ENCODE measurements around the gene TTC7B. TPM values are rescaled to one million over a fixed set of nuclear protein-coding genes. Genes with fewer than 3 reads are reported as not detected.

Gene TTC7B
- total RNA-seq, 1 donor from 2014 or later, result 55.5 TPM

- no peaks in the 10 kb centered on the region for H3K27me3 ChIP-seq (ENCODE audit: low read depth)
- TF ChIP-seq CTCF (IDR thresholded peaks at IDR 0.05; ENCODE audit: borderline replicate concordance), result no peak
- no peaks in the 10 kb centered on the region for H3K9me3 ChIP-seq (replicated peaks)
- intact Hi-C loops (cut with micrococcal nuclease), result no loop called here
- no peak overlapping the region for H3K27ac ChIP-seq (replicated peaks)
- no peak overlapping the region for H3K4me3 ChIP-seq
- H3K4me1 ChIP-seq, result peaks cover 15% of the 10 kb centered on the region
- H3K36me3 ChIP-seq, result peaks cover 13% of the 10 kb centered on the region
- no peak for DNase-seq
Observed at GRCh38 chr14:90728951-90729350, 87.3 kb downstream of the TTC7B start.

DNA sequence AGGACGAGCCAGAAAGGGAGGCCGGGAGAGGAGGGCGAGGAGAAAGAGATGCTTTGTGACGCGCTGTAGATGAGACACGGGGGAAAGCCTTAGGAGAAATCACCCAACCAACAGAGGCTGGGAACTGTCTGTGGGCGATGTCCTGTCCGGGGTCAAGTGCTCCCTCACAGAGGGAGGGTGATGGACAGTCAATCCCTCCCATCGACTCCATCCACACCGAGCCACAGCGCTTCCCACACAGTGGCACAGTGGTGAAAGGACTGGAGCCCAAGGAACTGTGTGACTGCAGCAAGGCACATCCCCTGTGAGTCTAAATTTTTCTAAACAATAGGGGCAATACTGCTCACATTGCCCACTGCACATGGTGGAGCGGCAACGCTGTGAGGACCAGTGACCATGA lies 89.1 kb downstream of the TTC7B start:
- intact Hi-C loops (cut with micrococcal nuclease), result no loop called here
- Histone ChIP-seq H3K27ac (replicated peaks) (no peak overlapping the region), H3K4me3 (no peak overlapping the region), H3K9me3 (replicated peaks) (no peaks in the 10 kb centered on the region), H3K36me3 (peaks cover 14% of the 10 kb centered on the region), H3K4me1 (peaks cover 5% of the 10 kb centered on the region), H3K27me3 (ENCODE audit: low read depth) (no peaks in the 10 kb centered on the region)
- TF ChIP-seq CTCF (IDR thresholded peaks at IDR 0.05; ENCODE audit: borderline replicate concordance), result no peak
- no peak for DNase-seq

DNA sequence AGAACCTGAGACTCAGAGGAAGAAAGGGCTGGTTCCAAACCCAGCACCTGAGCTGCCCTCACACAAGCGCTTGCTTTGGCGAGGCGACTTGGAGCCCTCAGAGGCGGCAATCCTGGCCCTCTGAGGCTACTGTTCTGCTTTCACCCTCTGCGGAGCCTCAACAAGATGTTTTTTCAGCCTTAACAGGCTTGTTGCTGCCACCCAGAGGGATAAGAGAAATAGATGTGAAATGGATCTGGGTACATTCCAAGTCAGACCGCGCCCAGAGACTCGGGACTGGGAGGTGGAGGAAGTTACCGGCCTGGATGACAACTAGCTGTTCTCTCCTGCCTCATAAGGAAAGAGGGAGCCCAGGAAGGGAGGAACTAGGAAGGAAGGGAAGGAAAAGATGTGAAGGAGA lies 89.6 kb downstream of the TTC7B start:
- Histone ChIP-seq H3K4me3 (no peak overlapping the region), H3K27ac (replicated peaks) (no peak overlapping the region), H3K9me3 (replicated peaks) (no peaks in the 10 kb centered on the region), H3K27me3 (ENCODE audit: low read depth) (no peaks in the 10 kb centered on the region), H3K36me3 (peaks cover 18% of the 10 kb centered on the region), H3K4me1 (peaks cover 5% of the 10 kb centered on the region)
- intact Hi-C loops (cut with micrococcal nuclease), result no loop called here
- TF ChIP-seq CTCF (IDR thresholded peaks at IDR 0.05; ENCODE audit: borderline replicate concordance), result no peak
- DNase-seq, result no peak

GRCh38 chr14:90724866-90725265 lies 91.4 kb downstream of the TTC7B start:
- Histone ChIP-seq H3K36me3 (peaks cover 20% of the 10 kb centered on the region), H3K27me3 (ENCODE audit: low read depth) (no peaks in the 10 kb centered on the region), H3K4me1 (peaks cover 18% of the 10 kb centered on the region), H3K27ac (replicated peaks) (no peak overlapping the region), H3K9me3 (replicated peaks) (no peaks in the 10 kb centered on the region), H3K4me3 (no peak overlapping the region)
- TF ChIP-seq CTCF (IDR thresholded peaks at IDR 0.05; ENCODE audit: borderline replicate concordance), result no peak
- intact Hi-C loops (cut with micrococcal nuclease), result no loop called here
- no peak for DNase-seq

DNA sequence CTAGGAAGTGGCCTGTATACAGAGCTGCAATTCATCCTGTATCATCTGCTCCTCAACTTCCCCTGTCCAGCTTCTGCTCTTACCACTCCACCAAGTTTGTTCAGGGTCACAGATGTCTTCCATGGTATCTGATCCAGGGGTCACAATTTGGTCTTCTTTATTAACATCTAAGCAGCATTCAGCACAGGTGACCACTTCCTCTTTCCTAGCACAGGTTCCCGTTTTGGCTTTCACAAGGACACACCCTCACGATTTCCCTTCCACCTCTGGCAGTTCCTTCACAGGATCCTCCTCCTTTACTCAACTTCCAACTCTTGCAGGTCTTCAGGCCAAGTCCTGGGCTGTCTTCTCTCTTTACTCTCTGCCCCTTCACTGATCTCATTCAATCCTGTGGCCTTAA lies 93.6 kb downstream of the TTC7B start:
- Histone ChIP-seq H3K4me3 (no peak overlapping the region), H3K4me1 (peaks cover 33% of the 10 kb centered on the region), H3K27ac (replicated peaks) (no peak overlapping the region), H3K27me3 (ENCODE audit: low read depth) (no peaks in the 10 kb centered on the region), H3K36me3 (peaks cover 11% of the 10 kb centered on the region), H3K9me3 (replicated peaks) (no peaks in the 10 kb centered on the region)
- TF ChIP-seq CTCF (IDR thresholded peaks at IDR 0.05; ENCODE audit: borderline replicate concordance), result no peak
- no peak for DNase-seq
- intact Hi-C loops (cut with micrococcal nuclease), result no loop called here

All from left ventricle myocardium inferior (tissue), 1 donor.